Measurements from ENCODE around the gene ARFGAP3. TPM values are rescaled to one million over a fixed set of nuclear protein-coding genes. Genes with fewer than 3 reads are reported as not detected.

Gene ARFGAP3
- total and polyA plus RNA-seq, 2 experiments from 2014 or later = 53.7 to 89.5 TPM

GRCh38 chr22:42863349-42863961 is 6.4 kb upstream of the ARFGAP3 start:
- Histone ChIP-seq H3K4me2 (no peak overlapping the region), H3K27me3 (no peaks in the 10 kb centered on the region), H3K27ac (peak overlapping the region; percentile 14), H3K36me3 (replicated peaks; ENCODE audit: insufficient read depth, low read depth) (no peaks in the 10 kb centered on the region), H2AFZ (no peak overlapping the region), H3K4me1 (ENCODE audit: insufficient read depth) (peaks cover 8% of the 10 kb centered on the region), H3K9me3 (ENCODE audit: low read depth) (no peaks in the 10 kb centered on the region), H3K79me2 (no peaks in the 10 kb centered on the region), H4K20me1 (ENCODE audit: insufficient read depth, poor library complexity, severe bottlenecking) (no peaks in the 10 kb centered on the region), H3K4me3 (no peak overlapping the region), H3K9me2 (replicated peaks; ENCODE audit: insufficient read depth) (no peaks in the 10 kb centered on the region)
- DNase-seq (ENCODE audit: low spot score) = no peak
- 72% methylated on average over 4 of the region's 4 CpGs for WGBS (ENCODE audit: low lambda C conversion rate, missing lambda C conversion rate)
- TF ChIP-seq CTCF (IDR thresholded peaks at IDR 0.05; ENCODE audit: poor library complexity) = no peak
- no peak for TF ChIP-seq EZH2 (IDR thresholded peaks at IDR 0.05; ENCODE audit: borderline replicate concordance)
- TF ChIP-seq EZH2phosphoT487 (IDR thresholded peaks at IDR 0.05; ENCODE audit: low read depth, severe bottlenecking, unreplicated experiment) = no peak

GRCh38 chr22:42862045-42862734 is 5.1 kb upstream of the ARFGAP3 start:
- no peak overlapping the region for H2AFZ ChIP-seq
- no peaks in the 10 kb centered on the region for H3K9me2 ChIP-seq (replicated peaks; ENCODE audit: insufficient read depth)
- peak overlapping the region; percentile 94 for H3K27ac ChIP-seq
- whole genome bisulfite sequencing (ENCODE audit: low lambda C conversion rate, missing lambda C conversion rate) = 75% methylated on average over 7 of the region's 7 CpGs
- H3K27me3 ChIP-seq = no peaks in the 10 kb centered on the region
- H3K36me3 ChIP-seq (replicated peaks; ENCODE audit: insufficient read depth, low read depth) = no peaks in the 10 kb centered on the region
- peak; percentile 61 for DNase-seq (ENCODE audit: low spot score)
- TF ChIP-seq EZH2 (IDR thresholded peaks at IDR 0.05; ENCODE audit: borderline replicate concordance) (no peak), EZH2phosphoT487 (IDR thresholded peaks at IDR 0.05; ENCODE audit: low read depth, severe bottlenecking, unreplicated experiment) (no peak), CTCF (IDR thresholded peaks at IDR 0.05; ENCODE audit: poor library complexity) (no peak)
- H3K9me3 ChIP-seq (ENCODE audit: low read depth) = no peaks in the 10 kb centered on the region
- H4K20me1 ChIP-seq (ENCODE audit: insufficient read depth, poor library complexity, severe bottlenecking) = no peaks in the 10 kb centered on the region
- H3K79me2 ChIP-seq = peaks cover 5% of the 10 kb centered on the region
- no peak overlapping the region for H3K4me3 ChIP-seq
- peaks cover 10% of the 10 kb centered on the region for H3K4me1 ChIP-seq (ENCODE audit: insufficient read depth)
- no peak overlapping the region for H3K4me2 ChIP-seq

- no peak overlapping the region for H2AFZ ChIP-seq
- no peak for DNase-seq (ENCODE audit: low spot score)
- H3K4me1 ChIP-seq (ENCODE audit: insufficient read depth) = peaks cover 10% of the 10 kb centered on the region
- peaks cover 10% of the 10 kb centered on the region for H3K79me2 ChIP-seq
- peaks cover under 1% of the 10 kb centered on the region for H4K20me1 ChIP-seq (ENCODE audit: insufficient read depth, poor library complexity, severe bottlenecking)
- H3K4me3 ChIP-seq = no peak overlapping the region
- no peak for TF ChIP-seq CTCF (IDR thresholded peaks at IDR 0.05; ENCODE audit: poor library complexity)
- no peak for TF ChIP-seq EZH2 (IDR thresholded peaks at IDR 0.05; ENCODE audit: borderline replicate concordance)
- no peak for TF ChIP-seq EZH2phosphoT487 (IDR thresholded peaks at IDR 0.05; ENCODE audit: low read depth, severe bottlenecking, unreplicated experiment)
- no peaks in the 10 kb centered on the region for H3K9me3 ChIP-seq (ENCODE audit: low read depth)
- no peaks in the 10 kb centered on the region for H3K36me3 ChIP-seq (replicated peaks; ENCODE audit: insufficient read depth, low read depth)
- WGBS (ENCODE audit: low lambda C conversion rate, missing lambda C conversion rate) = 94% methylated on average over 4 of the region's 4 CpGs
- no peak overlapping the region for H3K4me2 ChIP-seq
- no peak overlapping the region for H3K27ac ChIP-seq
- H3K27me3 ChIP-seq = no peaks in the 10 kb centered on the region
- no peaks in the 10 kb centered on the region for H3K9me2 ChIP-seq (replicated peaks; ENCODE audit: insufficient read depth)
Observed at GRCh38 chr22:42860968-42861367, 3.9 kb upstream of the ARFGAP3 start.
